NCI-H1105 treated with DMSO at 0.1 percent for 48 hours (cell line): ENCODE data around the gene SH3TC1.

Experiments used
- DNase-seq: peaks from one replicate; lab custom pipeline; 2025; lab: John Stamatoyannopoulos, UW

The SH3TC1 gene

DNA sequence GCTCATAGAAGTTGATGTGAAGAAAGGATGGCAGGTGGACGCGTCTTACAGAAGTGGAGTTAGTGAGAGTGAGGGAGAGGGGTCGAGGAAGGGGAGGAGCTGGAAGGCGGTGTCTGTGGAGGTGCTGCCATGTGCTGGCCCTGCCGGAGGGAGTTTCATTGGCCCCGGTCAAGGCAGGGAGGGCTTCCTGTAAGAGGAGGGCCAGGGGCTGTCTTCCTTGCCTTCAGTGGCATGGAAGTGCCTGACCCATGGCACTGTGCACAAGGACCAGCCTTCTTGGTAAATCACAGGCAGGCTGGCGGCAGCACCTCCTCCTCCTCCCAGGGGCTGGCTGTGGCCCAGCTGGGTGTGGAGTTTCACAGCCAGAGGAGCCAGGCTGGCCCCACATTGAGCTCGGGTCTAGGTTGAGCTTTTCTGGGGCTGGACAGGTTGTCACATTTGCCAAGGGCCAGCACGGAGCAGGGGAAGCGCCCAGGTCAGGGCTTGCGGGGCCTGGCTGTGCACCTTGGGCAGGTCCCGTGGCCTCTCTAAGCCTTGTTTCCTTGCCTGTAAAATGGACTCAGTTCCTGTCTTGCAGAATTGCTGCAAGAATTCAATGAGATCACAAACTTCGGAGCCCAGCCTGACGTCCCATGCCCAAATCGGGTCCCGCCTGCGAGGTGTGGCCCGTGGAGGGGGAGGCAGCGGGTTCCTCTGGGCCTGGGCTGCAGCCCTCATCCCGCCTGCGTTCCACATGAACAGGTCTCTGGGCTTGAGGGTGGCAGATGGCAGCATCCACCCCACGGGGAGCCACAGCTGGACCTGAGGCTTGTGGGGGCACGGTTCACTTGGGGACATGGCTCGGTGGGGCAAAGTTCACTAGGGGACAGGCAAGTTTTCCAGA, 77.5 kb downstream of the SH3TC1 start:
- no peak for DNase-seq

DNA sequence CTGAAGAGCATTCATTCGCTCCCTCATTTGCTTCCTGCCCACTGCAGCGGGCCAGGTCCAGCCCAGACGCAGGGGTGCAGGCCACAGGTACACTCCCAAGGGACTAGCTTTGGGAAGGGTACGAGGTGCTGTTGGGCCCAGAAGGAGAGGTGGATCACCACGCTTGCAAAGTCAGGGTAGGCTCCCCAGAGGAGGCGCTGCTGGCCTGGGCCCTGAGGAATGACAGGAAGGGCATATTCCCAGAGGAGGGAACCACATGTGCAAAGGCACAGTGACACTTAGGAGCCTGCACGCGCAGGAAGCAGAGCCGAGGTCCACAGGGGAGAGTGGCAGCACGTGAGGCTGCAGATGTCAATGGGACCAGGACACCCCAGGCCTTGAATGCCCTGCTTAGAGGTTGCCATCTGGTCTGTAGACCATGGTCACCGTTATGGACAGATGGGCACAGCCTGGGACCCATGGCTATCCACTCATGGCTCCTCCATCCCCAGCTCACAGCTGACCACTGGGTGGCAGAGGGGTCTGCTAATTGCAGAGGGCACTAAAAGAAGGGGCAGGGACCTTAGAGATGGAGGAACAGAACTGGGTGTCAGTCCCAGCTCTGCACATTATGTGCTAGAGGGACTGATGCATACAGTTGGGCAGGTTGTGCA, 78.4 kb downstream of the SH3TC1 start:
- DNase-seq = no peak

DNA sequence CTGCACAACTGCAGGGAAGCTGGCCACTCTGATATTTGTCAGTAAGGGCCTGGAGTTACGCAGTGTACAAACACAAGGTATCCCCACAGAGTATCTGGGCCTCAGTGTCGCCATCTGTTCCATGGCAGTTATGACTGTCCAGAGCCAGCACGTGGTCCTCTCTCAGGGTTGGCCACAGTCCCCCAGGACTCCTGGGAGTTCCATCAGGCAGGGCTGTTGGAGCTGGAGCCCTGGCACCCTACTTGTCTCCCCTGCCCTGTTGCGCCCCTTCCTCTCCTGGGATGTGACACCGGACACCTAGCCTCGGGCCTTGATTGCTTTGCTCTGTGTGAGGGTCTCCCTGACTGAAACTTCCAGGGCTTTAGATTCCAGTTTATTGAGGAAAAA, 78.9 kb downstream of the SH3TC1 start:
- no peak for DNase-seq

DNA sequence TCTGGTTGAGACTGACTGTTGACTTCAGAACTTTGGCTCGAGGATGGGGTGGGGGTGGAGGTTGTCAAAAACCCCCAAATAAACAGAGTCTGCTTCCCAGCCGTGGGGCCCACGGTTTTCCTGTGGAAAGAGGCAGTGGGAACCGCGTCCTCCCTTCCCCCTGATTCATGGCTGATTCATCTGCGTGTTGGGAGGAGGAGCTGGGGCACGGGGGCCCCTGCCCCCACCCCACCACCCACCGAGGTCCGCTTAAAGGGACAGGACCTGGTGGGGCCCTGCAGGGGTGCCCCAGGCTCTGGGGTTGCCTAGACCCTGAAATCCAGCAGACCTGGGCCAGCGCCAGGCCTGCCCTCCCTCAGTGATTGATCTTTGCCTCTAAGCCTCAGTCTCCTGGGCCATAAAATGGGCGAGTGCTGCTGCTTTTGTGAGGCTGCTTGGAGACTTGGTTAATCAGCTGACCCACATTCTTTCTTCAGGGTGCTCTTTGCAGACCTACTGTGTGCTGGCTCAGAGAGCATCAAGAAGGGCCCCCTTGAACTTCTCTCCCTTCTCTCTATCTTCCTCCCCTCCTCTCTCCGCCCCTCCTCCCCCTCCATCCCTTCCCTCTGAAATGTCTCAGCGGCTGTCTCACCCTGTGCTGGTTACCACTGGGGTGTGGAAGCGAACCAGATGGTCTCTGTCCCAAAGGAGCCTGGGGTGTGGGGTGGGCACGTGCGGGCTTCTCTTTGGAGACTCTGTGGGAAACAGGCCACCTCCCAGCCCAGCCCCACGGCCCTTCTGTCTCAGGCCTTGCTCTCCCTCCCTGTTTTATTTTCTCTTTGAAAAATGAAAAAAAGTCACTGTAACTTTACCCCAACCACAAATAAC, 79.6 kb downstream of the SH3TC1 start:
- DNase-seq = no peak

DNA sequence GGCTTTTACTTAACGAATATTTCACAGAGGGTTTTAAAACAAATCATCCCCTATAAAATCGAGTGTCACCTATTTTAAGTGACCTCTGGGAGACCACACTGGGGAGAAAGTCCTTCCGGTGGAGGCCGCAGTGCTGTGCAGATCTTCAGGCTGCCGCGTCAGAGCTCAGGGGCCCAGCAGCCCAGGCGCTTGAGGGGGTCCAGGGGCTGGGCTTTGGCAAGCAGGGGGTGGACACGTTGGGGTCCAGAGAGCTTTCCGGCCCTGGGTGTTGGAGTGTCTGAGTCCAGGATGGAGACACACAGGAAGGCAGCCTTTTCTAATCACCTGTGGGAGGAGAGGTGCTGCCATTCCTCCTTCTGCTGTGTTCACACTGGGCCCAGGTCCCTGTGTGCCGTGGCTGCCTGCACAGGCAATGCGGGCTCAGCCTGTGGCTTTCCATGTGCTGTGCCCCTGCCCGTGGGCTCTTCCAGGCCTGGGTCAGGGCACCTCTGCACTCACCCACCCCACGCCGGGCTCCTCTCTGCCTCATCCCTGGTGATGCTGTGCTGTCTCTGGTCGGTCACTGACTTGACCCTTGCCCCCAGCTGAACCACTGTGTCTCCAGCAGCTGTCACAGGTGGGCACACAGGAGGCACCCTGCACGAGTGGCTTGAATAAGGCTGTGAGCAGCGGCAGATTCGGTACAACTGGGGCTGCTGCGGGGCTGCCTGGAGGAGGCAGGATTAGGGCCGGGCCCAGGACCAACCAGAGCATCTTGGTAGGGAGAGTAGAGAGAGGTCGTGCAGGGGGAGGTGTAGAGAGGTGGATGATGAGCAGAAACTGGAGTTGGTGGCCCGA, 80.4 kb downstream of the SH3TC1 start:
- DNase-seq = no peak

DNA sequence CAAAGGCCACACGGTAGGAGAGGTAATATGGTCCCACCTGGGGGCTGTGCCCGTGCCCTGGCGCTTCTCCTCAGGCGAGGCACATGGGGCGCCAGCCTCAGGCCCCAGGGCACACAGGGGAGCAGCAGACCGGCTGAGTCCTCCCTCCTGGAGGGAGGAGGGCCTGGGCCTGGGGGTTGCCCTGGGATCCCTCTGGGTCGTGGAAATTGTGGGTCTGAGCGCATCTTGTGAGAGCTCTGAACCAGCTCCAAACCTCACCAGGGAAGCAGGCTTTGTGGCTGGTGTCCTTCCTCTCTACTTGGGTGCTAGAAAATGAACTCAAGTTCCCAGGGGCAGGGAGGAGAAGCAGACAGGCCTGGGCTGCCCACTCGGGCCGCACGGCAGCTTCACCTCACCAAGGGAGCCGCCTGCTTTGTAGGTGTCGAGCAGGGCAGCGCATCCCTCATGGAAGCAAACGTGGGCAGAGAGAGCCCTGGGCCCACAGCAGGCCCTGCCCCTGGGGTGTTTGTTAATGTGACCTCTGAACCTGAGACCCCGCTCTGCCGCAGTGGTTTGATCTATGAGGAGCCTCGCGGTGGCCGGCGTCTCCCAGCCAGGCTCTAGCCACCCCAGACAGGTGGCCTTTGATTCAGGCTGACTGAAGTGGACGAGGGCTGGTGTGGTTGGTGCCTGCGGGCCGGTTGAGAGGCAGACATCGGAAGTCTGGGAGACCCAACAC, 81.2 kb downstream of the SH3TC1 start:
- no peak for DNase-seq

DNA sequence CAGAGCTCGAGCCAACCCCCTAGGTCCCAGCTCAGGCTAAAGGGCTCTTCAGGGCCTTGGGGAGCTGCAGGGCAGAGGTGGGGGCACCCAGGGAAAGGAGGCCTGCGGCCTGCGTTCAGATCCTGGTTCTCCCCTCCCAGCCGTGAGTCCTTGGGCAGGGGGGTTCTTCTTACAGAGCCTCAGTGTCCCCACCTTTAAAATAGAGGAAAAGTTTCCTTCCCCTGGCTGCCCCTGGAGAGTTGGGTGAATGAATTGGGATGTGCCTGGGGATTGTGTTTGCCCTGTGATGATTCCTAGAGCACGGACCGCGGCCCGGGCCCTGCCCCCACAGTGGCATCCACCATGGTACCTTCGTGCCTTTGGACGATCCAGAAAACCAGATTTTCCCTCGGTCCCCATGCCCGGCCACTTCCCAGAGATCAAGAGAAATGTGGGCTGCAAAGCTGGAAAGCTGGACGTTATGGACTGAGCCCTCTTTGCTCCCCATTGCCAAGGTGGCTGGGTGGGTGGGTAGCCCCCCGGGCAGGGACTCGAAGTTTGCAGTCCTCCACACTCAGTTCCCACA, 81.9 kb downstream of the SH3TC1 start:
- no peak for DNase-seq

DNA sequence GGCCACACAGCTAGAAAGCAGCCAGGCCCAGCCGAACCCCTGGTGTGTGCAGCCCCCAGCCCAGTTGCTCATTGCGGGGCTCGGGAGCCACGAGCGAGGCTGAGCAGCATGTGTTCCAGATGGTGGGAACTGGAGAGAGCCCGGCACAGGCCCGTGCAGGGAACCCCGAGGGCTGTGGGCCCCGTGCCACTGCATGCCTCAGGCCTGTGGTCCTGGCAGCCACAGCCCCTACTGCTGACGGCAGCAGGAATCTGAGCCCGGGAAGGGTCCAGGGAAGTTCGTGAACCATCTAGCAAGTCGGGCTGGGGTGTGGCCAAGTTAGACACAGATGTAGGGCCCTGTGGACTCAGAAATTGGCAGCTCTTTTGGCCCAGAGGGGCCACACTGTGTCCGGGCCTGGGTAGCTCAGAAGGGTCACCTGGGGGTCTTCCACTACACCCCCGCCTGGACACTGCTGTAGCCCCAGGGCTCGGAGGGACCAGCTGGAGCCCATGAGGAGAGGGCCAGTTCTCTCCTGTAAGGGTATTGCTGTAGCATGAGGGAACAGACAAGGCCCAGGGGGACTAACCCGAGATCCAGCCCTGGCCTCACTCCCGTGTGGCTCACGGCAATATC, 82.5 kb downstream of the SH3TC1 start:
- DNase-seq = no peak

DNA sequence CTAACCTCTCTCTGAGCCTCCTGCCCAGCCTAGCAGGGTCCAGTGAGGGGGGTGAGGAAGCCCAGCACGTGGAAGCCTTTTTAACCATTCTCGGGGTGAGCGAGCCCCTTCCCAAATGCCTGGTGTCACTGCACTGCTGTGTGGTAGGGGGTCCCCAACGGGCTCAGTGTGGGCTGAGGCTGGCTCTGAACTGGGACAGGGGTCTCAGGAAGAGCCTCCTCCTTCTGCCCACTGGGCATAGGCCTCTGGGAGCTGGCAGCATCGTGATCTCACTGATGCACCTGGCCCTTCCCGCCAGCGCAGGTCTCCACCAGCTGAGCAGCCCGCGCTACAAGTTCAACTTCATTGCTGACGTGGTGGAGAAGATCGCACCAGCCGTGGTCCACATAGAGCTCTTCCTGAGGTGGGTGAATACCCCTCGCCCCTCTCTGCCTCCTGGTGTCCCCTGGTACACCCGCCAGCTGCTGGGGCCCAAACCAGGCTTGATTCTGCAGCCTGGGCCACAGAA, 83.1 kb downstream of the SH3TC1 start:
- DNase-seq = no peak

DNA sequence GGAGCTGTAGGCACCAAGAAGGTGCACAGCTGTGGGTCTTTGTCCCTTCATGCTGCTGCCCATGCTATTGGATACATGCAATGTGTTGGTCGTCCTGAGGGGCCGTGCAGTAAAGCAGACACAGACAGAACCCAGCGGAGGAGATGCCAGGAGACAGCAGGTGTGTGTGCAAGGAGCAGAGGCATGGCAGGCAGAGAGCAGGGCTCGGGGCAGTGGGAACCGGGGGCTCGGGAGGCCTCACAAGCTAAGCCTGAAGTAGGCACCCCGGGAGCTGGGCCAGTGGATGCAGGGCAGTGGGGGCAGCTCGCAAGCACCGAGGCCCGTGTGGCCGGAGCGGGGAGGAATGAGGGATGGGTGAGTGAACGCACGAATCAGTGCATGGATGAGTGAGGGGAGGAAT, 83.7 kb downstream of the SH3TC1 start:
- no peak for DNase-seq

DNA sequence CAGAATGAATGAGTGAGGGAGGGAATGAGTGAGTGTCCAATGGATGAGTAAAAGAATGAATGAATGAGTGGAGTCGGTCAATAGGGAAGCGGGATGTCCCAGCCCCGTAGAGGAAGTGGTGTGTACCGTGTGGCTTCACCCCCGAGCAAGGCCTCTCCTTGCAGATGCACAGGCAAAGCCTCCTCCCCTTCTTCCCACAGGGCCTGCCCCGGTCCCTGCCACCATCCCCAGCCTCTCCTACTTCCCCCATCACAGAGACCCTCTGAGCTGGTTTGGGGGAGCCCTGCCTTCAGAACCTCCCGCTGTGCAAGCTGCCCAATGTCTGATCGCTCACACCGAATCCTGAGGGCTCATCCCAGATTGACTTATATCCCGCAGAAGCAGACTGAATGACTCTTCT, 84.1 kb downstream of the SH3TC1 start:
- no peak for DNase-seq

DNA sequence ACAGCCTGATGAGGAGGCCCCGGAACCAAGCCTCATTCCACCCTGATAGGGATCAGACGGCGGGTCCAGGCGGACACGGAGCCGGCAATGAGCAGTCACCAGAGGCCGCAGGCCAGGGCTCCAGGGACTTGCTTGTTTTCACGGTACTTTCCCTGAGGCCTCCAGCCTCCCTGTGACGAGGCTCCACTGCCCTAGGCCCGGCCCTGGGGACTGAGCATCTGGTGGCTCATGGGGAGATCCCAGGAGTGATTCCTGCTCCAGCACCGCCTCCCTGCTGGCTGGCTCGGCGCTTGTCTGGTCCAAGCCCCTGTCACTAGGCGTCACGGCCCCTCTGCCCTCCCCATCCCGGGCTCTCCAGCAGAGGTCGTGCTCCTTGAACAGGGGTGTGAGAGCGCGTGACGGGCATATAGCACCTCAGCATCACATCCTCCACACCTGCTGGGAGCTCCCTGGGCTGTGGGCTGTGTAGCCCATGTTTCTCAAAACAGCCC, 84.6 kb downstream of the SH3TC1 start:
- DNase-seq = no peak

DNA sequence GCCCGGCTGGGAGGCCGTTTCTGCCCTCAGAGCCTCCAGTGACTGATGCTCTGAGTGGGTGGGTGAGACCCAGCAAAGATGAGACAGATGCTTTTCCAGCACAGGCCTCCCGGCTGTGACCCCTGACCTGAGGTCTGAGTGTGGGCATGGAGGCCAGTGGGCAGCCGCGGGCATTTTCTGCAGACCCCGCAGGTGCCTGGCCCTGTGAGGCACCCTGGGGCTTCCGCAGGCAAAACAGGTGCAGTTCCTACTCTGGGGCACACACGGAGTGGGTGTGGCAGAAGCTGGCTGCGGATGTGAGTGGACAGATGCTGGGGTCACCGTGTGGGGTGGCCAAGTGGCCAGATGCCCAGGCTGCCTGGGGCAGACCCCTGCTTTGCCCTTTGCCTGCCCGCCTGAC, 85.3 kb downstream of the SH3TC1 start:
- no peak for DNase-seq

DNA sequence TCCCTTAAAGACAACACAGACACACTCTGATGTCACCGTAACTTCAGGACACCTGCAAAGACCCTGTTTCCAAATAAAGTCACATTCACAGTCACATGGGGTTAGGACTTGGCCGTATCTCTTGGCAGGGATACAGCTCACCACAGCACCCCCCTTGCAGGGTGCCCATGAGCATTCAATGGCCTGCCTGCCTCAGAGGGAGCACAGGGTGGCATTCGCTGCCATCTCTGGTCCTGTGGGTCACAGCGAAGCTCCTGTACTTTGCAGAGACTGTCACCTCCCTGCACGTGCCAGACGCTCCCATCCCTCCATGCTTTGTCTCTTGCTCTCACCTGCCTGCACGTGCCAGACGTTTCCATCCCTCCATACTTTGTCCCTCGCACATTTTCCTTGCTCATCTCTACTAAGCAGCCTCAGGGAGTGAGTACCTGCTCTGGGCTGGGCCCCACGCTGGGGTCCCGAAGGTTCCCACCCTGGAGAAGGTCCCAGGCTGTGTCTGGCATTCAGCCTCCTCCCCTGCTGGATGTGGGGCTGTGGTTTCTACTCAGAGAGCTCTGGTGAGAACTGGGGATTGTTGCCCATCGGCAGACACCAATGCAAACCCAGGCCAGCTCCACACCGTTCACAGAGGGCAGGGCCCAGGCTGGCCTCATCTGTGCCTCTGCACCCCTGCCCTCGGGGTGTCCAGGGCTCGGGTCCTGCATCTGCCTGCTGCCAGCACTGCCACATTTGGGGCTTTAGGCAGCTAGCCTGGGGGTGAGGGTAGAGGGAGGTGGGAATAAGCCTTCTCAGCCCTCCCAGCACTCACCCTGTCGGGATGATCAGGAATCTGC, 86.3 kb downstream of the SH3TC1 start:
- no peak for DNase-seq

DNA sequence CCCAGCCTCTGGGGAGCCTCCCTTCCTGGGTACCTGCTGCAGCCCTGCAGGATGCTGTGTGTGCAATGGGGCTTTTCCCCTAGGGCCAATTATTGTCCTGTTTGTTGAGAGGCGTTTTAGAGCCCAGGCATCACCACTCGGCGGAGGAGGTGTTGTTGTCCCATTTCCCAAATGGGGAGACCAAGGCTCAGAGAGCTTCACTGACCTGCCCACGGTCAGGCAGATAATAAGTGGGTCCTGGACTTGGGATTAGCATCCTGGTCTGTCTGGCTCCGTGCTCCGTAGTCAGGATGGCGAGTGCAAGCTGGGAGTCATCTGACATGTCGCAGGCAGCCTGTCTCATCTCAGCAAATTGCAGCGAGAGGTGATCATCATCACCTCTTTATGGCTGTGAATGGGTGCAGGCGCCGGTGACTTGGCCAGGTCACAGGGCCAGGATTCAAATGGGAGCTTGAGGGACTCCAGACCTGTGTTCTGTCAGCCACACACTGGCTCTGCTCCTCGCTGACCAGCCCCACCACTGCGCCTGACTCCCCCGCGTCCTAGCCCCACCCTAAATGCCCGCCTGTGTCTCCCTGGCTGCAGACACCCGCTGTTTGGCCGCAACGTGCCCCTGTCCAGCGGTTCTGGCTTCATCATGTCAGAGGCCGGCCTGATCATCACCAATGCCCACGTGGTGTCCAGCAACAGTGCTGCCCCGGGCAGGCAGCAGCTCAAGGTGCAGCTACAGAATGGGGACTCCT, 87.1 kb downstream of the SH3TC1 start:
- no peak for DNase-seq

DNA sequence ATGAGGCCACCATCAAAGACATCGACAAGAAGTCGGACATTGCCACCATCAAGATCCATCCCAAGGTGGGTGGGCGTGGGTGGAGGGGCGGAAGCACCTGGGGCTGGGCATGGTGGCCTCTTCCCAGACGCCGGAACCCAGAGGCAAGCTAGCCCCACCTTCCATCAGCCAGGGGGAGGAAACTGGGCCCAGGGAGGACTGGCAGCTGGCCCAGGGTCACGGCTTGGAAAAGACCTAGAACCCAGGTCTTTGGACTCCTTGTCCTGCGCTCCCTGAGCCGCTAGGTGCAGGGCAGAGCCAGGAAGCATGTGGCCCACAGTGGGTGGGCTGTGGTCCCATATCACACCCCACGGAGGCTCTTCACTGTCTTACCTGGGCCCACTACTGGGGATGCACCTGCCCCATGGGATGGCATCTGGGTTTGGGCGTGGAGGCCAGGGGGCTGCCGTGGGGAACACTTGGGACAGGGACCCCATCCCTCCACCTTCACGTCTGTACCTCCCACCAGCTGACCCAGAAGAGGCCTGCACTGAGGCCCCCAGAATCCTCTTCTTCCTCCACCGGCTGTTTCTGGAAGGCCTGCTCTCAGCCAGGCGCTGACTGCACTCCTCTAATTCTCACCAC, 87.7 kb downstream of the SH3TC1 start:
- DNase-seq = no peak

DNA sequence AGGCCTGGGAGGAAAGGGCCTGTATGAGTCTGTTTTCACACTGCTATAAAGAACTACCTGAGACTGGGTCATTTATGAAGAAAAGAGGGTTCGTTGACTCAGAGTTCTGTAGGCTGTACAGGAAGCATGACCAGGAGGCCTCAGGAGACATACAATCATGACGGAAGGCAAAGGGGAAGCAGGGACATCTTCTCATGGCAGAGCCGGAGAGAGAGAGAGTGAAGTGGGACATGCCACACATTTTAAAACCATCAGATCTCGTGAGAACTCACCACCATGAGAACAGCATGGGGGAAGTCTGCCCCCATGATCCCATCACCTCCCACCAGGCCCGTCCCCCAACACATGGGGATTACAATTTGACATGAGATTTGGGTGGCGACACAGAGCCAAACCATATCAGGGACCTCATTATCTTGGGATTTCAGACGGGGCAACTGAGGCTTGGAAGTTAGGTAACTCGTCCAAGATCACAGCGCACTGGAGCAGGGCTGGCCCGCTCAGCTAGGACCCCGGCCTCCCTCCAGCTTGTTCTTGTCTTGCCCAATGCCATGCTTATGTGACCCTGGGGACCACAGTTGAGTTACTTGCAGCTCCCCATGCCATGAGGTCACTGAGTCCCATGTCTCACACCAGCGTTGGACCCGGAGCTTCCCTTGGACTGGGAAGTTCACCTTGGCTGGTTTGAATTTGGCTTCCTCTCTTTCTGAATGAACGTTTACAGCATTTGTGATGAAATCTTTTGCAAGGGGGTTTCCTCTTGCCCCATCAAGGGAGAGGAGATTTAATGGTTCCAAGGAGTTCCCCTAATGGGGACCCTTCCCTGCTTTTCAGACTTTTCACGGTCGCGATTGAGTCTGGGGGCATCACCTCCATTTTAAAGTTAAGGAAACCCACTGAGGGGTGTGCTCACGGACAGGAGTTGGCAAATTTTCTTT, 88.5 kb downstream of the SH3TC1 start:
- DNase-seq = no peak
